Spleen (tissue), 7 donors: Measurements from ENCODE around the gene KRTAP5-3.
A peak's percentile ranks its signal among the peaks of the same experiment; 100 is the strongest.
"Not testable (repeated sequence)": the region's sequence is repeated elsewhere in the genome, so short reads cannot be mapped to it uniquely, and the experiment has no call there.

Source experiments
- POLR2A ChIP-seq, 3 donors: fragments of 450-650 bp; IDR thresholded peaks; one replicate each; pipeline ENCODE4 v1.5.1; 2017; ENCODE audit warnings: antibody characterized with exemption in 3 of 3, mild to moderate bottlenecking in 1 of 3
- POLR2AphosphoS5 ChIP-seq, 3 donors: sonication (generic); formaldehyde crosslinking; IDR thresholded peaks; one replicate each; pipeline ENCODE4 v1.5.1; 2017; ENCODE audit warnings: antibody characterized with exemption in 3 of 3
- TF ChIP-seq, protein P1 (sequence below), 11 experiments: fragments of 200-600 bp in 7 of 11; fragments of 450-650 bp in 4 of 11; sonication (generic) in 4 of 11; IDR thresholded peaks in 8 of 11; conservative IDR thresholded peaks in 3 of 11; 1 replicate in 7 of 11; 2 replicates in 4 of 11; pipeline versions ENCODE4 v1.4.0 to v1.8.0; 2016 to 2021; ENCODE audit warnings: antibody characterized with exemption in 11 of 11, inconsistent platforms in 4 of 11, mild to moderate bottlenecking in 1 of 11
- donor health status: DM: no; HTN: no; CAD: no; lungs with moderate emphysema.
- donor health status: DM: no; HTN: no; CAD: no.
- donor health status: DM: no; HTN: no; CAD: no.

- TF ChIP-seq POLR2A (IDR thresholded peaks at IDR 0.05), result not testable (repeated sequence)
- TF ChIP-seq, protein P1, sequence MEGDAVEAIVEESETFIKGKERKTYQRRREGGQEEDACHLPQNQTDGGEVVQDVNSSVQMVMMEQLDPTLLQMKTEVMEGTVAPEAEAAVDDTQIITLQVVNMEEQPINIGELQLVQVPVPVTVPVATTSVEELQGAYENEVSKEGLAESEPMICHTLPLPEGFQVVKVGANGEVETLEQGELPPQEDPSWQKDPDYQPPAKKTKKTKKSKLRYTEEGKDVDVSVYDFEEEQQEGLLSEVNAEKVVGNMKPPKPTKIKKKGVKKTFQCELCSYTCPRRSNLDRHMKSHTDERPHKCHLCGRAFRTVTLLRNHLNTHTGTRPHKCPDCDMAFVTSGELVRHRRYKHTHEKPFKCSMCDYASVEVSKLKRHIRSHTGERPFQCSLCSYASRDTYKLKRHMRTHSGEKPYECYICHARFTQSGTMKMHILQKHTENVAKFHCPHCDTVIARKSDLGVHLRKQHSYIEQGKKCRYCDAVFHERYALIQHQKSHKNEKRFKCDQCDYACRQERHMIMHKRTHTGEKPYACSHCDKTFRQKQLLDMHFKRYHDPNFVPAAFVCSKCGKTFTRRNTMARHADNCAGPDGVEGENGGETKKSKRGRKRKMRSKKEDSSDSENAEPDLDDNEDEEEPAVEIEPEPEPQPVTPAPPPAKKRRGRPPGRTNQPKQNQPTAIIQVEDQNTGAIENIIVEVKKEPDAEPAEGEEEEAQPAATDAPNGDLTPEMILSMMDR (IDR thresholded peaks at IDR 0.05 in 8 of 11, conservative IDR thresholded peaks at IDR 0.05 in 3 of 11), result not testable (repeated sequence)
- TF ChIP-seq POLR2AphosphoS5 (IDR thresholded peaks at IDR 0.05), result peak in 1 of 3 donors; percentile 72
Measured at GRCh38 chr11:1589191-1589963, 18.9 kb downstream of the KRTAP5-3 start.
